NCI-H345 (cell line): ENCODE results near the gene SPIN1.
"Not testable (repeated sequence)": the region's sequence is repeated elsewhere in the genome, so short reads cannot be mapped to it uniquely, and the experiment has no call there.

Experiments used
- DNase-seq: peaks from one replicate; lab custom pipeline; 2025; lab: John Stamatoyannopoulos, UW

SPIN1 gene

DNA sequence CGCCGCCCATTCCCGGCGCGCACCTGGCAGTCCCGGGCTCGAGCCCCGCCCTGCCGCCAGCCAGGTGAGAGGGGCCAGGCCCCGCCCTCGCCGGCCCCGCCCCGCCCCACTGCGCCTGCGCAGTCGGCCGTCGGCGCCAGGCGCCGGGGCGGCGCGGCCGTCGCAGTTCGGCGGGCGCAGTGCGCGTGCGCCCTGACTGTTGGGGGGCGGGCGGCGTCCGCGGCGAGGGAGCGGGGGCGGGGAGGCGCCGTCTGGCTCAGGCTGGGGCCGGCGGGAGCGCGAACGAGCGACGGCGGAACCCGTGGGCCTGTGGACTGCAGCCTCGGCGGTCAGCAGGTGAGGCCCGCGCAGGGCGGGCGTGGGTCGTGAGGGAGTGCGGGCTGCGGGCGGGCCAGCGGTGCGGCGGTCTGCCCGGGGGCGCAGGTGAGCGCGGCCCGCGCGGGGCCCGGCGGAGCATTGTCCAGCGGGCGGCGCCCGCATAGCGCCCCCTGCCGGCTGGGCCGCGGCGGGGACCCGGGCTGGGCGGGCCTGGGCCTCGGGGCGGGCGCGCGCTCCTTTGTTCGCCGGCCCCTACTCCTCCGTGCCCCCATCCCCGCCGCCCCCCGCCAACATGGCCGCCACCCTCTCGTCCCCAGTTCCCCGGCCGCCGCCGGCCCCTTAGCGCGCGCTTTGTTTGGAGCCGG, at the start of gene SPIN1:
Gene SPIN1, plus strand, starts transcription at position 242 of the 683 bp plus-strand sequence. CDS start 38,096 bp downstream, outside the sequence.
- peak; percentile 76 for DNase-seq

DNA sequence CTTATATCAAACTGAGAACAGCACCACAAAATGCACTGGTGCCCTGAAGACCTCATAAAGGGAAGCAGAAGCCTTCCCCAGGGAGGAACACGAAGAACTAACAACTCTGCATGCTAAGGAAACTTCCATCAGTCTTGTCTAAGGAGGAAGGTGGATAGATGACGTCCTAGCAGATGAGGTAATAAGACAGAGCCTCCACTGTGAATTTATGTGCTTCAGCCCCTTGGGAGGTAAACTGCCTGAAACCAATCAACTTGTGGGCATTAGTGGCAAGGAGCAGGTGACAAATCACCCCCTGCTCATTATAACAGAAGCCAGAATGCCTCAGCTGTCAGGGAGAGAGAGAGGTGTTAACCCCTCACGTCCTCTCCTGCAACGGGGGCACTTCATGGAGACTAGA, 48.9 kb upstream of the SPIN1 start:
- DNase-seq, result no peak

DNA sequence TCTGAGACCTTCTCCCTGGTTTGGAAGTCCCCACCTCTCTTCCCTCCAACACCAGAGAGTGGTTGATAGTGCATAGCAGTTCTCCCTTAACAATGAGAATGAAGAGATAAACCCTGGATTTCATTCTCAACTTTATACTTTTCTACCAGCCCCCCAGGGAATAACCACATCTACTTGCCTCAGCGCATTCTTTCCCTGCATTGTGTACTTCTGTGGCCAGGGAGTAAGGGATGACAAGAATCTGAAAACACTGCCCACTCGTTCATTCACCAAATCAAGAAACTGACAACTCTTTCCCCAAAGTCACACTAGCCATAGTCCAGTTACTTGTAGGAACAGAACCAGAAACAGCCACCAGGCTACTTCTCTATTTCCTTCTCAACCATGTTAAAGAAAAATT, 46.0 kb upstream of the SPIN1 start:
- no peak for DNase-seq

DNA sequence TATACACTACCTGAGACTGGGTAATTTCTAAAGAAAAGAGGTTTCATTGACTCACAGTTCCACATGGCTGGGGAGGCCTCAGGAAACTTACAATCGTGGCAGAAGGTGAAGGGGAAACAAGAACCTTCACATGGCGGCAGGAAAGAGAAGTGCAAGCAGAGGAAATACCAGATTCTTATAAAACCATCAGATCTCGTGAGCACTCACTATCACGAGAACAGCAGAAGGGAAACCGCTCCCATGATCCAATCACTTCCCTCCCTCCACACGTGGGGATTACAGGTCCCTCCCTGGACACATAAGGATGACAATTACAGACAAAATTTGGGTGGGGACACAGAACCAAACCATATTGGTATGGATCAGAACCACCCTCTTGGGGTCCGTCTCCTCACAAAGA, 44.2 kb upstream of the SPIN1 start:
- DNase-seq, result no peak

DNA sequence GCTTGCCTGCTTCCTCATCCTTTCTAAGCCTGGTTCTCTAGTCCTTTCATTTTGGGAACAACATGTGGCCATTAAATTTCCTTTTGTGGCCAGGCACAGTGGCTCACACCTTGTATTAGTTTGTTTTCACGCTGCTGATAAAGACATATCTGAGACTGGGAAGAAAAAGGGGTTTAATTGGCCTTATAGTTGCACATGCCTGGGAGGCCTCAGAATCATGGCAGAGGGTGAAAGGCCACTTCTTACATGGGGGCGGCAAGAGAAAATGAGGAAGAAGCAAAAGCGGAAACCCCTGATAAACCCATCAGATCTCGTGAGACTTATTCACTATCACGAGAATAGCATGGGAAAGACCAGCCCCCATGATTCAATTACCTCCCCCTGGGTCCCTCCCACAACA, 37.9 kb upstream of the SPIN1 start:
- DNase-seq, result not testable (repeated sequence)

DNA sequence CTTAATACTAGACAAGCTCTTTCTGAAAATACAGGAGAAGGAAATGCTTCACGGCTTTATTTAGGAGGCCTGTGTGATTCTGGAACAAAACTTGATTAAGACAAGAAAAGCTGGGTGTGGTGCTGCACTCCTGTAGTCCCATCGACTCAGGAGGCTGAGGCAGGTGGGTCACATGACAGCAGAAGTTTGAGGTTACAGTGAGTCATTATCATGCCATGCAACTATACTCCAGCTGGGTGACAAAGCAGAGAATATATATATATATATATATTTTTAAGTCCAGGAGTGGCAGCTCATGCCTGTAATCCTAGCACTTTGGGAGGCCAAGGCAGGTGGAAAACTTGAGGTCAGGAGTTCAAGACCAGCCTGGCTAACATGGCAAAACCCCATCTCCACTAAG, 33.1 kb upstream of the SPIN1 start:
- DNase-seq, result no peak

DNA sequence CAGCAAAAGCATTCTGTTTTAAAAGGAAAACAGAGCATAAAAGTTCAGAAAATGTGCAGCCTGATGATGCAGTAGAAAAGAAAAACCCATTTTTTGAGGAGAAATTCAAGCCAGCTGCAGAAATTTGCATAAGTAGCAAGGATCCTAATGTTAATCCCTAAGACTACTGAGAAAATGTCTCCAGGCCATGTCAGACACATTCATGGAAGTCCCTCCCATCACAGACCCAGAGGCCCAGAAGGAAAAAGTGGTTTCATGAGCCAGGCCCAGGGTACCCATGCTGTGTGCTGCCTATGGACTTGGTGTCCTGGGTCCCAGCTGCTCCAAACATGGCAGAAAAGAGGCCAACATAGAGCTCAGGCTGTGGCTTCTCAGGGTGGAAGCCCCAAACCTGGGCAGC, 31.0 kb upstream of the SPIN1 start:
- not testable (repeated sequence) for DNase-seq

DNA sequence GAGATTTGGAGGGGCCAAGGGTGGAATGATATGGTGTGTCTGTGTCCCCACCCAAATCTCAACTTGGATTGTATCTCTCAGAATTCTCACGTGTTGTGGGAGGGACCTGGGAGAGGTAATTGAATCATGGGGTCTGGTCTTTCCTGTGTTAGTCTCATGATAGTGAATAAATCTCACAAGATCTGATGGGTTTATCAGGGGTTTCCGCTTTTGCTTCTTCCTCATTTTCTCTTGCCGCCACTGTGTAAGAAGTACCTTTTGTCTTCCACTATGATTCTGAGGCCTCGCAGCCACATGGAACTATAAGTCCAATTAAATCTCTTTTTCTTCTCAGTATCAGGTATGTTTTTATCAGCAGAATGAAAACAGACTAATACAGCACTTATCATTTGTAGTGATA, 29.5 kb upstream of the SPIN1 start:
- no peak for DNase-seq

DNA sequence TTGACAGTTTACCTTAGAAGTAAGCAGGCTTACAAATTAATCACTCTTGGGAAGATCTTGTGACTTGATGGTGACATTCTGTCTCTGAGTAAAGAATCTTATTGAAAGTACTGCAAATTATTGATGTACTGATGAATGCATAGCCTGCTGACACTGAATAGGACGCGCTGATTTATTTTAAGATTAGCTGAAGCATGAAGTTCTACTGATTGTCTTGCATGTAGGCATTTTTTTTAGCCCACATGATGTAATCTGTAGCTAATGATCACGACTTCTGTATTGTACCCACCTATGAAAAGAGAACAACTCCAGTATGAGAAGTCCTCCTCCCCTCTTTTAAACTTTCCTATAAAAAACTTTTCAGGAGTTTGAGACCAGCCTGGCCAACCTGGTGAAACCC, 28.3 kb upstream of the SPIN1 start:
- DNase-seq, result no peak

DNA sequence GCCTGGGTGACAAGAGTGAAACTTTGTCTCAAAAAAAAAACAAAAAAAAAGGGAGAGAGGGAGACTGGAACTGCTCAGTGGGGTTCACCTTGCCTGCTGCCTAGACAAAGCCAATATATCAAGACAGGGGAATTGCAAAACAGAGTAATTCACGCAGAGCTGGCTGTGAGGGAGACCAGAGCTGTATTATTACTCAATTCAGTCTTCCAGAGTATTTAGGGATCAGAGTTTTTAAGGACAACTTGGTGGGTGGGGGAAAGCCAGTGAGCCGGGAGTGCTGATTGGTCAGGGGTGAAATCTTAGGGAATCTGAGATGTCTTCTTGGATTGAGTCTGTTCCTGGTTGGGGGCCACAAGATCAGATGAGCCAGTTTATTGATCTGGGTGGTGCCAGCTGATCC, 25.6 kb upstream of the SPIN1 start:
- DNase-seq, result no peak

DNA sequence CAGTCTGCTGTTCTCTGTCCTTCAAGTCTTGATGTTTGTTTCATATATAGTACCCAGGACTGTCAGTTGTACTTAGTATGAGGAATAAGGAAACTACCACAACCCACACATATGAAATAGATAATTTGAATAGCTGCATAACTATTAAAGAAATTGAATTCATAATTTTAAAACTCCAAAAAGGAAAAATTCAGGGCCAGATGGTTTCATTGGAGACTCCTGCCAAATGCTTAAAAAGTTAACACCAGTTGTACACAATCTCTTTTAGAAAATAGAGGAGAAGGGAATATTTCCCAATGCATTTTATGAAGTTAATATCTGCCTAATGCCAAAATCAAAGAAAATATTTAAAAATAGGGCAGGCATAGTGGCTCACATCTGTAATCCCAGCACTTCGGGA, 24.6 kb upstream of the SPIN1 start:
- DNase-seq, result no peak

DNA sequence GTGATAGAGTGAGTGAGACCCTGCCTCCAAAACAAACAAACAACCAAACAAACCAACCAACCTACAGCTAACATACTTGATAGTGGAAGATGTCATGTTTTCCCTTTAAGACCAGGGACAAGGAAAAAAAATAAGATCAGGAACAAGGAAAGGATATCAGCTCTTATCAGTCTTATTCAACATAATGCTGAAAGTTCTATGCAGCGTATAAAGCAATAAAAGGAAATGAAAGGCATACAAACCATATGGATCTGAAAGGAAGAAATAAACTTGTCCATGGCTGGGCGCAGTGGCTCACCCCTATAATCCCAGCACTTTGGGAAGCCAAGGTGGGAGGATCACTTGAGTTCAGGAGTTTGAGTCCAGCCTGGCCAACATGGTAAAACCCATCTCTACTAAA, 23.5 kb upstream of the SPIN1 start:
- no peak for DNase-seq

DNA sequence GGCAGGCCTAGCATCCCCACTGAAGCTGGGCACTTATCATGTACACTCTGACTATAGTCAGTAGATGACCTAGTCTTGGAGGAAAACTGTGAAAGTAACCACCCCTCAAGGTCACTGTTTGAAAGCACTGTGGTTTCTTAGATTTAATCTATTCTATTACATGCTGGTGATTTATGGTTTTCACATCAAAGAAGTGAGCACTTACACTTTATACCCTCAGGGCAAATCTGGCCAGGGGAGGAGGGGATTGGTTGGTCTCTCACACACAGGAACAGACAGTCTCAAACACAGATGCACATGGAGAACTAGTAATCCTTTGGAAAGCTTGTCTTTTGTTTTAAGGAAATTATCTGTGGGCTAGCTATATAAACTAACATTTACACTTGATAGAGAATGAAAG, 17.9 kb upstream of the SPIN1 start:
- DNase-seq, result no peak

DNA sequence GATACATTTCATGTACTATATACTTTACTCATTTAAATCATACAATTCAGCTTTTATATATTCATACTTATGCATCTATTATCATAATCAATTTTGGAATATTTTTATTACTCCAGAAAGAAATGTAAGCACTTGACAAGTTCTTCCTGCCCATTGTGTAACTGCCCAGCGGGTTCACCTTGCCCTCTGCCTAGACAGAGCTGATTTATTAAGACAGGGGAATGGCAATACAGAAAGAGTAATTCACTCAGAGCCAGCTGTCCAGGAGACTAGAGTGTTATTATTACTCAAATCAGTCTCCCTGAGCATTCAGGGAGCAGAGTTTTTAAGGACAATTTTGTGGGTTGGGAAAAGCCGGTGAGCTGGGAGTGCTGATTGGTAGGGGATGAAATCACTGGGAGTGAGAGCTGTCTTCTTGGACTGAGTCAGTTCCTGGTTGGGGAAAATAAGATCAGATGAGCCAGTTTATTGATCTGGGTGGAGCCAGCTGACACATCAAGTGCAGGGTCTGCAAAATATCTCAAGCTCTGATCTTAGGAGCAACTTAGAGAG, 16.1 kb upstream of the SPIN1 start:
- DNase-seq, result no peak

DNA sequence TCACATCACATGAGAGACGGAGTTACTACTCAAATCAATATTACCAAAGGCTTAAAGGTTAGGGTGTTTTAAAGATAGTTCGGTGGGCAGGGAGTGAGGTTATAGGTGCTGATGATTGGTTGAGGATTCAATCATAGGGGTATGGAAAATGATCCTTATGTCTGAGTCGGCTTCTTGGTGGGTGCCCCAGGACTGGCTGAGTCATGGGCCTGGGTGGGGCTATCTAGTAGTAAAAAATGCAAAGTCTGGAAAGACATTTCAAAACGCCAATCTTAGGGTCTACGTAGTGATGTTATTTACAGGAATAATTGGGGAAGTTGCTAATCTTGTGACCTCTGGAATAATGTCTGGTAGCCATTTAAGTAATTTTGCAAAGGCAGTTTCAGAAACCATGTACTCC, 15.2 kb upstream of the SPIN1 start:
- DNase-seq, result no peak

DNA sequence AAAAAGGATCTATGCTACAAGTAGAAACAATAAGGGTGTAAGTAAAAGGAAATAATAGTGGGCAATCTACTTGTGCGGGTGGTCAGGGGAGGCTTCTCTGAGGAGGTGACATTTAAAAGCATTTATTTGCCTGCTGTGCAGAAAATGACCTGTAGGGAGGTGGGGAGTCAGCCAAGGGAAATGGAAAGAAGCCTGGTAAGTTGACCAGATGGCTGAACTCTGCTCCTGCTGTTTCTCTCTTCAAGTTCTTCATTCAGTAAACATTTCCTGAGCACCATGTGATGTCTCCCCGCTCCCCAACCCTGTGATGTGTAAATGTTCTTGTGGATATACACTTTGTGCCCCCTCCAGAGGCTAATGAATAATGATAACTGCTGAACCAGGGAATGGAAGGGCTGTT, 9.9 kb upstream of the SPIN1 start:
- no peak for DNase-seq

DNA sequence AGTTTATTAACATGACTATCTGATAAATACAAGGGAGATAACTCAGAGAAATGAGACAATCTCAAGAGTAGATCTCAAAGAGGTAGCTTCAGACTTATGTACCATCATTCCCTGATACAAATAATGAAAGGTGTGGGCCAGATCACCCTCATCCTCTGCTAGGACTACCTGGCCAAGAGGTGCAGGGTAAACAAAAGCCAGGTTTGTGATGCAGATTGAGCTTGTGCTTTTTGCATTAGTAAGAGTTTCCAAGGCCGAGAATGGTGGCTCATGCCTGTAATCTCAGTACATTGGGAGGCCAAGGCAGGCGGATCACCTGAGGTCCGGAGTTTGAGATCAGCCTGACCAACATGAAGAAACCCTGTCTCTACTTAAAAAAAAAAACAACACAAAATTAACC, 8.9 kb upstream of the SPIN1 start:
- DNase-seq, result no peak

DNA sequence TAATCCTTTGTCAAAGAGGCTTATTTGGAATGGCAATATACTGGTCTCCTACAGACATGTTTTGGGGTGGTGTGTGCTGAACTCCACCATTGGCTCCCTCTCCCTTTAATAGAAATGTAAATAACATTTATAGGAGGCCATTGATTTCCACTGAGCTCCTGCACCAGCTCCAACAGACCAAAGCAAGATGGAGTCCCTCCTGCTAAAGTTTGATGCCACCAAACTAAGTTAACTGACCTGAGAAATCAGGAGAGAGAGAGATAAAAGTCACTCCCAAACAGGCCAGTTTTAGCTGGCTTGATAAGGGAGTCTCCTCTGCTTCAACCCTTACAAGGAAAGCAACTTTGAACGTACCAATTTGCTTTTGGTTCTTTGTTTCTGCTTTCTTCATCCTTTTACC, 8.1 kb upstream of the SPIN1 start:
- DNase-seq, result no peak

DNA sequence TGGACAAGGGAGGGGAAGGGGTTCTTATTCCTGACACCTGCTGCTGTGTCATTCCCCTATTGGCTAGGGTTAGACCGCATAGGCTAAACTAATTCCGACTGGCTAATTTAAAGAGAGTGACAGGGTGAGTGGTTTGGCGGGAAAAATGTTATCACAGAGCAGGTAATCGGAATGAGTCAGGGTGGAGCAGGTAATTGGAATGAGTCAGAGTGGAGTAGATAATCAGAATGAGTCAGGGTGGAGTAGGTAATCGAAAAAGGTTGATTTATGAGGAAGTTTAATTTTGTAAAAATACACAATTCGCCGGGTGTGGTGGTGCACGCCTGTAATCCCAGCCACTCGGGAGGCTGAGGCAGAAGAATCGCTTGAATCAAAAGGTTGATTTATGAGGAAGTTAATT, 6.9 kb upstream of the SPIN1 start:
- DNase-seq, result not testable (repeated sequence)

DNA sequence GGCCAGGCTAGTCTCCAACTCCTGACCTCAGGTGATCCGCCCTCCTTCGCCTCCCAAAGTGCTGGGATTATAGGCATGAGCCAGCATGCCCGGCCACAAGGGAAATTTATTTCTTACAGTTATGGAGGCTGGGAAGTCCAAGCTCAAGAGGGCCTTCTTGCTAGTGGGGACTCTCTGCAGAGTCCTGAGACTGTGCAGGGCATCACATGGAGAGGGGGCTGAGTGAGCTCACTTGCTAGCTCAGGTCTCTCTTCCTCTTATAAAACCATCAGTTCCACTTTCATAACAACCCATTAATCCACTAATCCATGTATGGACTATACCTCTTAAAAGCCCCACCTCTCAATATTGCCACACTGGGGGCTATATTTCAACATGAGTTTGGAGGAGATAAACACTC, 5.1 kb upstream of the SPIN1 start:
- DNase-seq, result no peak

DNA sequence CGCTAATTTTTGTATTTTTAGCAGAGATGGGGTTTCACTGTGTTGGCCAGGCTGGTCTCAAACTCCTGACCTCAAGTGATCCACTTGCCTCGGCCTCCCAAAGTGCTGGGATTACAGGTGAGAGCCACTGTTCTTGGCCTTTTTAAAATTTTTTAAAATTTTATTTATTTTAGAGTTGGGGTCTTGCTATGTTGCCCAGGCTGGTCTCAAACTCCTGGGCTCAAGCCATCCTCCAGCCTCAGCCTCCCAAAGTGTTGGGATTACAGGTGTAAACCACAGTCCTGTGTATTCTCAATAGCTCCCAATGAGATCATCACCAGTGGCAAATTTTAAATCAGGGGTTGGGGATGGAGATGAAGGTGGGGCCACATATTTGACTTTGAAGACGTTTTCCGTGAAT, 2.1 kb upstream of the SPIN1 start:
- DNase-seq, result not testable (repeated sequence)

DNA sequence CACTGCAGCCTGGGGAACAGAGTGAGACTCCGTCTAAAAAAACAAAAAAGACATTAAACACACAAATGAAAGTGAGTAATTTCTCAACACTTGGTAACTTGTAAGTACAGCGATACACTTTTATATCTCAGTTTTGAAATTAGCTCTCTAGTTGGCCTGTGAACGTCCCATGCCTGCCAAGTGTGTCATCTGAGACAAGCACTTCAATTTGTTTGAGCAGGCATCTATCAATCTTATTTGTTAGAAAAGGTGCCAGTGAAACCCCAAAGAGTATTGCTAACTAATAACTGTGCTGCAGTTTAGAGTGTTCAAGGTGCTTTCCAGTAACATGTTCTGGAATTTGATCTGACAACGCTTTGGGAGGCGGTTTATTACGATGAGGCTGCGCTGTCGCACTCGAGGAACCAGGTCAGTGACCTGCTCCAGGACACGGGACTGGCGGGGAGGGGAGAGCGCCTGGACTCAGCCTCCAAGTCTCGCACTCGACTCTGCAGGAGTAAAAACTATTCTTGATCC, 1.1 kb upstream of the SPIN1 start:
- no peak for DNase-seq

DNA sequence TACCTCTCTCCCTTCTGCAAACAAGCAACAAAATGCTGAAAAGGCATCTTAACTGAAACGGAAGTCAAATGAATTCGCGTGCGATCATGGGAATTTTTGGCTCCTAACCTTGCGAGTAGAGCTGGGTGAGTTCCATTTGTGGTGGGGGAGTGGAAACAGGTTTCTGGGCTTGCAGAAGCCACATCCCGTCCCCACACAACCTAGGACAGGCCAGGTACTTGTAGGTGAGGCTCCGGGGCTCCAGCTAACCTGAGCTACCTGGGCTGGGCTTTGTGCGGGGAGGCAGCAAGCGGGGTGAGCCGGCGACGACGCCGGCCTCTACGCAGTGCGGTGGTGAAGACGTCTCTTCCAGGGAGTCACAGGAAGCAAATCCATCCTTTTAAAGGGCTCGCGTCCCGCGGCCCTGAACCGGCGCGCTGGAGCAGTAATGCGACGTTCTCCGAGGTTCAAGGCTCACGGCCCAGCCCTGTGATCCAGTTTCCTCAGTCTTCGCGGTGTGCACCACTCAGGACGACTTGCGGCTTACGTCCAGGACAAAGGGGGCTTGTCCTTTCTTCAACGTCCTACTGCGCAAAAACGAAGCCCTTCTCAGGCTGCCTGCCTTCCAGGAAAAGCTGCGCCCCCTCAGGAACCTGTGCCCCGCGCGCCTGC, 567 bp upstream of the SPIN1 start:
- peak; percentile 56 for DNase-seq
